Globus pallidus (tissue), 1 donor: ENCODE results near the gene UBE2E3.

ENCODE experiments used
- DNase-seq: peaks from one replicate; pipeline ENCODE4 v3.0.0-alpha.2; 2015; ENCODE audit warnings: low spot score

The UBE2E3 gene

GRCh38 chr2:180978903-180979748 lies 1.3 kb upstream of the UBE2E3 start:
- DNase-seq: no peak

- DNase-seq: peak; percentile 42
Measured at GRCh38 chr2:180979749-180980105, 678 bp upstream of the UBE2E3 start.

GRCh38 chr2:180980943-180981911 lies 822 bp downstream of the UBE2E3 start:
- DNase-seq: peak; percentile 60

GRCh38 chr2:180983468-180984242 lies 3.2 kb downstream of the UBE2E3 start:
- DNase-seq: peak; percentile 86

GRCh38 chr2:180985771-180986395 lies 5.5 kb downstream of the UBE2E3 start:
- no peak for DNase-seq

GRCh38 chr2:180987146-180987545 lies 6.7 kb downstream of the UBE2E3 start:
- no peak for DNase-seq

- DNase-seq: no peak
Measured at GRCh38 chr2:180990337-180990736, 9.9 kb downstream of the UBE2E3 start.

- no peak for DNase-seq
Measured at GRCh38 chr2:180990794-180991193, 10.4 kb downstream of the UBE2E3 start.

- no peak for DNase-seq
Measured at GRCh38 chr2:180991361-180991760, 11.0 kb downstream of the UBE2E3 start.

- DNase-seq: no peak
Measured at GRCh38 chr2:180991820-180992219, 11.4 kb downstream of the UBE2E3 start.

- DNase-seq: no peak
Measured at GRCh38 chr2:180992994-180993393, 12.6 kb downstream of the UBE2E3 start.

- DNase-seq: no peak
Measured at GRCh38 chr2:180999274-180999964, 19.0 kb downstream of the UBE2E3 start.

GRCh38 chr2:181004647-181005325 lies 24.4 kb downstream of the UBE2E3 start:
- no peak for DNase-seq

GRCh38 chr2:181005326-181005655 lies 24.9 kb downstream of the UBE2E3 start:
- no peak for DNase-seq

GRCh38 chr2:181005809-181006208 lies 25.4 kb downstream of the UBE2E3 start:
- DNase-seq: no peak

GRCh38 chr2:181007086-181007837 lies 26.9 kb downstream of the UBE2E3 start:
- no peak for DNase-seq

GRCh38 chr2:181008407-181008806 lies 28.0 kb downstream of the UBE2E3 start:
- no peak for DNase-seq

- no peak for DNase-seq
Measured at GRCh38 chr2:181021199-181021789, 40.9 kb downstream of the UBE2E3 start.

- DNase-seq: no peak
Measured at GRCh38 chr2:181022652-181023051, 42.2 kb downstream of the UBE2E3 start.
